HEK293 (cell line): ENCODE measurements around the gene MCRIP2.

Experiments used
- CTCF ChIA-PET: fragments of 350-600 bp; formaldehyde crosslinking; extraction: SDS; loops from one replicate; lab custom pipeline; 2021; ENCODE audit warnings: antibody characterized with exemption; lab: Yijun Ruan, JAX
- POLR2A ChIA-PET: fragments of 300-600 bp; formaldehyde crosslinking; extraction: SDS; loops from one replicate; lab custom pipeline; 2020; ENCODE audit warnings: antibody characterized with exemption, inconsistent platforms; lab: Yijun Ruan, JAX
- H3K27ac ChIP-seq: fragments of 200-500 bp; sonication (Bioruptor generic); 2 replicates; pipeline ENCODE4 v1.5.1; 2014; ENCODE audit warnings: low read depth, low read length, control low read depth, inconsistent platforms; ENCODE audit errors: extremely low read depth
- H3K36me3 ChIP-seq, 2 experiments: fragments of 200-500 bp in 1 of 2; sonication (Bioruptor generic) in 1 of 2; 1 replicate in 1 of 2; 2 replicates in 1 of 2; pipeline ENCODE4 v1.5.1; 2014 to 2017; ENCODE audit warnings: inconsistent platforms in 2 of 2, low read length in 2 of 2; ENCODE audit not compliant: control insufficient read depth in 2 of 2, insufficient read depth in 1 of 2
- H3K4me1 ChIP-seq: fragments of 200-500 bp; sonication (Bioruptor generic); 2 replicates; pipeline ENCODE4 v1.5.1; 2014; ENCODE audit warnings: mild to moderate bottlenecking, low read length, inconsistent platforms; ENCODE audit not compliant: control insufficient read depth, insufficient read depth
- H3K4me3 ChIP-seq: 2 replicates; pipeline ENCODE4 v1.5.1; 2011; ENCODE audit warnings: low read depth, mild to moderate bottlenecking, control low read depth, low read length, moderate library complexity
- H3K9me3 ChIP-seq: fragments of 200-500 bp; sonication (Bioruptor generic); 2 replicates; pipeline ENCODE4 v1.5.1; 2014; ENCODE audit warnings: low read depth, low read length, inconsistent platforms; ENCODE audit not compliant: control insufficient read depth, insufficient read depth
- GLIS1 ChIP-seq: fragments of 450-650 bp; formaldehyde crosslinking; IDR thresholded peaks from 2 replicates; pipeline ENCODE4 v1.5.1; 2016; ENCODE audit warnings: missing biosample characterization, missing genetic modification characterization
- MEIS1 ChIP-seq: sonication (generic); formaldehyde crosslinking; IDR thresholded peaks from 2 replicates; pipeline ENCODE4 v1.8.1; 2022; ENCODE audit warnings: missing genetic modification reagents, mild to moderate bottlenecking, borderline replicate concordance
- SALL2 ChIP-seq: fragments of 450-650 bp; formaldehyde crosslinking; IDR thresholded peaks from 2 replicates; pipeline ENCODE4 v1.5.0; 2017; ENCODE audit warnings: missing biosample characterization, mild to moderate bottlenecking, missing genetic modification characterization, borderline replicate concordance
- SCRT2 ChIP-seq: fragments of 450-650 bp; formaldehyde crosslinking; IDR thresholded peaks from 2 replicates; pipeline ENCODE4 v1.5.1; 2016; ENCODE audit warnings: missing biosample characterization, missing genetic modification characterization
- ZFHX2 ChIP-seq: fragments of 450-650 bp; formaldehyde crosslinking; conservative IDR thresholded peaks from 2 replicates; pipeline ENCODE4 v1.5.1; 2016; ENCODE audit warnings: missing biosample characterization, missing genetic modification characterization
- ZFP37 ChIP-seq: fragments of 450-650 bp; formaldehyde crosslinking; IDR thresholded peaks from 2 replicates; pipeline ENCODE4 v1.5.1; 2016; ENCODE audit warnings: missing biosample characterization, missing genetic modification characterization
- ZNF114 ChIP-seq: fragments of 450-650 bp; formaldehyde crosslinking; IDR thresholded peaks from 2 replicates; pipeline ENCODE4 v1.5.0; 2017; ENCODE audit warnings: missing biosample characterization, missing genetic modification characterization
- ZNF133 ChIP-seq: fragments of 450-650 bp; formaldehyde crosslinking; IDR thresholded peaks from 2 replicates; pipeline ENCODE4 v1.5.1; 2016; ENCODE audit warnings: missing biosample characterization, missing genetic modification characterization
- ZNF146 ChIP-seq: fragments of 450-650 bp; formaldehyde crosslinking; IDR thresholded peaks from 2 replicates; pipeline ENCODE4 v1.5.1; 2016; ENCODE audit warnings: missing biosample characterization, missing genetic modification characterization
- ZNF184 ChIP-seq: fragments of 450-650 bp; IDR thresholded peaks from 2 replicates; pipeline ENCODE4 v1.5.1; 2018; ENCODE audit warnings: missing biosample characterization, mild to moderate bottlenecking, missing genetic modification characterization
- ZNF214 ChIP-seq: fragments of 450-650 bp; formaldehyde crosslinking; IDR thresholded peaks from 2 replicates; pipeline ENCODE4 v1.5.1; 2017; ENCODE audit warnings: missing biosample characterization, mild to moderate bottlenecking, missing genetic modification characterization, borderline replicate concordance
- ZNF621 ChIP-seq: fragments of 450-650 bp; formaldehyde crosslinking; IDR thresholded peaks from 2 replicates; pipeline ENCODE4 v1.5.1; 2017; ENCODE audit warnings: missing biosample characterization, missing genetic modification characterization
- ZNF654 ChIP-seq: fragments of 450-650 bp; formaldehyde crosslinking; IDR thresholded peaks from 2 replicates; pipeline ENCODE4 v1.5.1; 2016; ENCODE audit warnings: low read depth, missing biosample characterization, missing genetic modification characterization
- ZNF707 ChIP-seq: fragments of 450-650 bp; formaldehyde crosslinking; IDR thresholded peaks from 2 replicates; pipeline ENCODE4 v1.5.1; 2016; ENCODE audit warnings: missing biosample characterization, missing genetic modification characterization
- TF ChIP-seq, protein P1 (sequence below): fragments of 450-650 bp; formaldehyde crosslinking; IDR thresholded peaks from 2 replicates; pipeline ENCODE4 v1.5.1; 2016; ENCODE audit warnings: missing biosample characterization, missing genetic modification characterization
- TF ChIP-seq, protein P2 (sequence below): fragments of 450-650 bp; formaldehyde crosslinking; IDR thresholded peaks from 2 replicates; pipeline ENCODE4 v1.5.1; 2016; ENCODE audit warnings: missing biosample characterization, missing genetic modification characterization
- TF ChIP-seq, protein P3 (sequence below): fragments of 450-650 bp; formaldehyde crosslinking; IDR thresholded peaks from 2 replicates; pipeline ENCODE4 v1.5.1; 2016; ENCODE audit warnings: missing biosample characterization, missing genetic modification characterization
- TF ChIP-seq, protein P4 (sequence below): fragments of 450-650 bp; formaldehyde crosslinking; conservative IDR thresholded peaks from 2 replicates; pipeline ENCODE4 v1.5.1; 2016; ENCODE audit warnings: low read depth, missing biosample characterization, missing genetic modification characterization

Gene MCRIP2

DNA sequence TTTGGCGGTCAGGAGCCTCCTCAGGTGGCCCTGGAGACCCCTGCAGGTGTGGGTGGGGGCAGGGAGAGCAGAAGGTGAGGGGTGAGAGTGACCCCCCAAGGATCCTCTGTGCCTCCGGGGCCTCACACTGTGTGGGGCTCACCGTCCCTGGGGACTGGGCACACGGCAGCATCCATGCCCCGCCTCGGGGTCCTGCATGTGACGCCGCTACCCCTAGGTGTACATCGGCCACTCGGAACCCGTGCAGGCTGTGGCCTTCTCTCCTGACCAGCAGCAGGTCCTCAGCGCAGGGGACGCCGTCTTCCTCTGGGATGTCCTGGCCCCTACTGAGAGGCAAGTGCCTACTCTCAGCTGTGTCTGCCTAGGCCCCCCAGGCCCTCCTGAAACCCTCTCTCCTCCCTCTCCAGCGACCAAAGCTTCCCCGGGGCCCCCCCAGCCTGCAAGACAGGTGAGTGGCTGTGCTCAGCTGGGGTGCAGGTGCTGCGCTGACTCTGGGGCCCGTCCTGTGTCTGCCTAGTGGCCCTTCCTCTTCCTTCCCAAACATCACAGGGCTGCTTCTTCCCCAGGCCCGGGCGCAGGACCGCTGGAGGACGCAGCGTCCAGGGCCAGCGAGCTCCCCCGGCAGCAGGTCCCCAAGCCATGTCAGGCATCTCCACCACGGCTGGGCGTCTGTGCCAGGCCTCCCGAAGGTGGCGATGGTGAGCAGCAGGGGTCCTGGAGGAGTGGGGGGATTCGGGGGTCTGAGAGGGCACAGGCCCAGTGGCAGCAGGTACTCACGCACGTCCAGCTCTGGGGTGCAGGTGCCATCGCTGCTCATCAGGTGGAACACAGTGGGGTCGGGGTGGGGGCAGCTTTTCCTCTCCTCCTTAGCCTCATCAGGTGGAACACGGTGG lies 17.3 kb downstream of the MCRIP2 start:
- H3K9me3 ChIP-seq: no peaks in the 10 kb centered on the region
- H3K4me3 ChIP-seq: no peak overlapping the region
- H3K4me1 ChIP-seq: peaks cover 3% of the 10 kb centered on the region; the same call in 1 of the 2 replicates
- POLR2A ChIA-PET: interaction anchor here (1.4 kb wide), 1 partner anchor 8 kb away, joined by 4 read pairs; no protein-coding TSS in a partner anchor
- no peak for TF ChIP-seq ZFHX2 (tag by site-specific recombination)
- peak; percentile 57 for TF ChIP-seq GLIS1
- TF ChIP-seq, protein P1, sequence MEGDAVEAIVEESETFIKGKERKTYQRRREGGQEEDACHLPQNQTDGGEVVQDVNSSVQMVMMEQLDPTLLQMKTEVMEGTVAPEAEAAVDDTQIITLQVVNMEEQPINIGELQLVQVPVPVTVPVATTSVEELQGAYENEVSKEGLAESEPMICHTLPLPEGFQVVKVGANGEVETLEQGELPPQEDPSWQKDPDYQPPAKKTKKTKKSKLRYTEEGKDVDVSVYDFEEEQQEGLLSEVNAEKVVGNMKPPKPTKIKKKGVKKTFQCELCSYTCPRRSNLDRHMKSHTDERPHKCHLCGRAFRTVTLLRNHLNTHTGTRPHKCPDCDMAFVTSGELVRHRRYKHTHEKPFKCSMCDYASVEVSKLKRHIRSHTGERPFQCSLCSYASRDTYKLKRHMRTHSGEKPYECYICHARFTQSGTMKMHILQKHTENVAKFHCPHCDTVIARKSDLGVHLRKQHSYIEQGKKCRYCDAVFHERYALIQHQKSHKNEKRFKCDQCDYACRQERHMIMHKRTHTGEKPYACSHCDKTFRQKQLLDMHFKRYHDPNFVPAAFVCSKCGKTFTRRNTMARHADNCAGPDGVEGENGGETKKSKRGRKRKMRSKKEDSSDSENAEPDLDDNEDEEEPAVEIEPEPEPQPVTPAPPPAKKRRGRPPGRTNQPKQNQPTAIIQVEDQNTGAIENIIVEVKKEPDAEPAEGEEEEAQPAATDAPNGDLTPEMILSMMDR: peak; percentile 43; the same call in 1 of the 2 replicates
- peak; percentile 50 for TF ChIP-seq SCRT2 (tag by site-specific recombination)
- CTCF ChIA-PET: interaction anchor here (0.6 to 1.6 kb wide), 6 partner anchors 8 to 339 kb away, joined by 3 to 7 read pairs (median 3); partner anchors contain the start of gene RHOT2
- peaks cover 0 to 72% of the 10 kb centered on the region in 2 experiments; a peak in 2 of 3 replicates for H3K36me3 ChIP-seq
- H3K27ac ChIP-seq: no peak overlapping the region

DNA sequence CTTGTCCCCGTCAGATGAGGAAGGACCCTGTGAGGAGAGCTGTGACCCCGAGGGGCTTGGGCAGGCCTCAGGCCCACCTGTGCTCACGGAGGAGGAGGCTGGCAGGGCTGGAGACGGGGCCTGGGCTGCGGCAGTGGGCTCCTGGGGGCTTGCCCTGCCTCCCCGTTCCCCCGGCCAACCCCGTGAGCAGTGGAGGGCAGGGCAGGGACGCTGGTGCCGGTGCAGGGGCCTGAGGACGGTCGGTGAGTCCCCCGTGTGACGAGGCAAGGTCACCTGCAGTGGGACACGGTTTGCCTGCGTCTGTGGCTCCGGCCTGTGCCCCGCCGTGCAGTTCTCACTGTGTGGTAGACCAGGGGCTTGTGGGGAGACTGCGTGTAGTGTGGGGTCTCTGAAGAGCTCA lies 18.0 kb downstream of the MCRIP2 start:
- Histone ChIP-seq H3K4me1 (peaks cover 3% of the 10 kb centered on the region; the same call in 1 of the 2 replicates), H3K4me3 (no peak overlapping the region), H3K36me3 (peaks cover 0 to 70% of the 10 kb centered on the region in 2 experiments; a peak in 2 of 3 replicates), H3K27ac (no peak overlapping the region), H3K9me3 (no peaks in the 10 kb centered on the region)
- no peak for TF ChIP-seq MEIS1 (CRISPR knock-in tag)
- TF ChIP-seq, protein P2, sequence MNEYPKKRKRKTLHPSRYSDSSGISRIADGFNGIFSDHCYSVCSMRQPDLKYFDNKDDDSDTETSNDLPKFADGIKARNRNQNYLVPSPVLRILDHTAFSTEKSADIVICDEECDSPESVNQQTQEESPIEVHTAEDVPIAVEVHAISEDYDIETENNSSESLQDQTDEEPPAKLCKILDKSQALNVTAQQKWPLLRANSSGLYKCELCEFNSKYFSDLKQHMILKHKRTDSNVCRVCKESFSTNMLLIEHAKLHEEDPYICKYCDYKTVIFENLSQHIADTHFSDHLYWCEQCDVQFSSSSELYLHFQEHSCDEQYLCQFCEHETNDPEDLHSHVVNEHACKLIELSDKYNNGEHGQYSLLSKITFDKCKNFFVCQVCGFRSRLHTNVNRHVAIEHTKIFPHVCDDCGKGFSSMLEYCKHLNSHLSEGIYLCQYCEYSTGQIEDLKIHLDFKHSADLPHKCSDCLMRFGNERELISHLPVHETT: no peak
- TF ChIP-seq SCRT2 (tag by site-specific recombination): peak; percentile 5; the same call in 1 of the 2 replicates
- TF ChIP-seq ZNF654 (tag by site-specific recombination): no peak
- CTCF ChIA-PET: interaction anchor here (0.7 to 1.6 kb wide), 2 partner anchors 8 to 9 kb away, joined by 3 to 7 read pairs; partner anchors contain the start of gene RHOT2
- POLR2A ChIA-PET: interaction anchor here (0.9 to 1.4 kb wide), 2 partner anchors 9 to 10 kb away, joined by 4 read pairs; partner anchors contain the start of gene WDR90

DNA sequence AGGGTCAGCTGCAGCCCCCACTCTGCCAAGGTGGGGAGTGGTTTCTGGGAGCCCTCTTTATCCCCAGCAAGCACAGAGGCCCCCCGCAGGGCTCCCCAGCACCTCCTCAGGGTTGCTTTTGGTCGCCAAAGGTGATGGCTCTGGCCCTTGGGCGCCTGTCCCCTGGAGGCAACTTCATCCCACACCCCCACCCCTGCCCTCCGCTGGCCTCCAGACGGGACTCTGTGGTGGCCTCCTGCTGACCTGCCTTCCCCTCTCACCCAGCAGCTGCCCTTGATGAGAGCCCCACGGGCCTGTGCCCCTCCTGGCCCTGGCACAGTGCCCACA lies 18.5 kb downstream of the MCRIP2 start:
- H3K36me3 ChIP-seq: peaks cover 0 to 65% of the 10 kb centered on the region in 2 experiments; a peak in 2 of 3 replicates
- H3K4me3 ChIP-seq: no peak overlapping the region
- POLR2A ChIA-PET: interaction anchor here (0.9 kb wide), 1 partner anchor 11 kb away, joined by 4 read pairs; the partner anchor contains the start of gene WDR90
- no peak overlapping the region for H3K27ac ChIP-seq
- H3K4me1 ChIP-seq: peaks cover 3% of the 10 kb centered on the region; the same call in 1 of the 2 replicates
- H3K9me3 ChIP-seq: no peaks in the 10 kb centered on the region
- CTCF ChIA-PET: no interaction called here
- TF ChIP-seq ZNF146 (tag by site-specific recombination) (no peak), GLIS1 (peak; percentile 94), ZNF133 (no peak), ZNF707 (tag by site-specific recombination) (no peak), MEIS1 (CRISPR knock-in tag) (no peak), ZNF214 (no peak), ZNF621 (tag by site-specific recombination) (no peak), SALL2 (tag by site-specific recombination) (no peak), ZNF114 (no peak), ZNF184 (tag by site-specific recombination) (no peak), ZFP37 (no peak)
- TF ChIP-seq, protein P3, sequence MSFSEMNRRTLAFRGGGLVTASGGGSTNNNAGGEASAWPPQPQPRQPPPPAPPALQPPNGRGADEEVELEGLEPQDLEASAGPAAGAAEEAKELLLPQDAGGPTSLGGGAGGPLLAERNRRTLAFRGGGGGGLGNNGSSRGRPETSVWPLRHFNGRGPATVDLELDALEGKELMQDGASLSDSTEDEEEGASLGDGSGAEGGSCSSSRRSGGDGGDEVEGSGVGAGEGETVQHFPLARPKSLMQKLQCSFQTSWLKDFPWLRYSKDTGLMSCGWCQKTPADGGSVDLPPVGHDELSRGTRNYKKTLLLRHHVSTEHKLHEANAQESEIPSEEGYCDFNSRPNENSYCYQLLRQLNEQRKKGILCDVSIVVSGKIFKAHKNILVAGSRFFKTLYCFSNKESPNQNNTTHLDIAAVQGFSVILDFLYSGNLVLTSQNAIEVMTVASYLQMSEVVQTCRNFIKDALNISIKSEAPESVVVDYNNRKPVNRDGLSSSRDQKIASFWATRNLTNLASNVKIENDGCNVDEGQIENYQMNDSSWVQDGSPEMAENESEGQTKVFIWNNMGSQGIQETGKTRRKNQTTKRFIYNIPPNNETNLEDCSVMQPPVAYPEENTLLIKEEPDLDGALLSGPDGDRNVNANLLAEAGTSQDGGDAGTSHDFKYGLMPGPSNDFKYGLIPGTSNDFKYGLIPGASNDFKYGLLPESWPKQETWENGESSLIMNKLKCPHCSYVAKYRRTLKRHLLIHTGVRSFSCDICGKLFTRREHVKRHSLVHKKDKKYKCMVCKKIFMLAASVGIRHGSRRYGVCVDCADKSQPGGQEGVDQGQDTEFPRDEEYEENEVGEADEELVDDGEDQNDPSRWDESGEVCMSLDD (tag by site-specific recombination): 0 out of 2 replicates have a peak, but pooled peaks have one; percentile 55
- TF ChIP-seq, protein P4, sequence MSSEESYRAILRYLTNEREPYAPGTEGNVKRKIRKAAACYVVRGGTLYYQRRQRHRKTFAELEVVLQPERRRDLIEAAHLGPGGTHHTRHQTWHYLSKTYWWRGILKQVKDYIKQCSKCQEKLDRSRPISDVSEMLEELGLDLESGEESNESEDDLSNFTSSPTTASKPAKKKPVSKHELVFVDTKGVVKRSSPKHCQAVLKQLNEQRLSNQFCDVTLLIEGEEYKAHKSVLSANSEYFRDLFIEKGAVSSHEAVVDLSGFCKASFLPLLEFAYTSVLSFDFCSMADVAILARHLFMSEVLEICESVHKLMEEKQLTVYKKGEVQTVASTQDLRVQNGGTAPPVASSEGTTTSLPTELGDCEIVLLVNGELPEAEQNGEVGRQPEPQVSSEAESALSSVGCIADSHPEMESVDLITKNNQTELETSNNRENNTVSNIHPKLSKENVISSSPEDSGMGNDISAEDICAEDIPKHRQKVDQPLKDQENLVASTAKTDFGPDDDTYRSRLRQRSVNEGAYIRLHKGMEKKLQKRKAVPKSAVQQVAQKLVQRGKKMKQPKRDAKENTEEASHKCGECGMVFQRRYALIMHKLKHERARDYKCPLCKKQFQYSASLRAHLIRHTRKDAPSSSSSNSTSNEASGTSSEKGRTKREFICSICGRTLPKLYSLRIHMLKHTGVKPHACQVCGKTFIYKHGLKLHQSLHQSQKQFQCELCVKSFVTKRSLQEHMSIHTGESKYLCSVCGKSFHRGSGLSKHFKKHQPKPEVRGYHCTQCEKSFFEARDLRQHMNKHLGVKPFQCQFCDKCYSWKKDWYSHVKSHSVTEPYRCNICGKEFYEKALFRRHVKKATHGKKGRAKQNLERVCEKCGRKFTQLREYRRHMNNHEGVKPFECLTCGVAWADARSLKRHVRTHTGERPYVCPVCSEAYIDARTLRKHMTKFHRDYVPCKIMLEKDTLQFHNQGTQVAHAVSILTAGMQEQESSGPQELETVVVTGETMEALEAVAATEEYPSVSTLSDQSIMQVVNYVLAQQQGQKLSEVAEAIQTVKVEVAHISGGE: no peak
